SIG-M5 (cell line): ENCODE data around the gene CES3.
"Not testable (repeated sequence)": the region's sequence is repeated elsewhere in the genome, so short reads cannot be mapped to it uniquely, and the experiment has no call there.

Source experiments
- DNase-seq: peaks from one replicate; lab custom pipeline; 2025; lab: John Stamatoyannopoulos, UW

The CES3 gene

DNA sequence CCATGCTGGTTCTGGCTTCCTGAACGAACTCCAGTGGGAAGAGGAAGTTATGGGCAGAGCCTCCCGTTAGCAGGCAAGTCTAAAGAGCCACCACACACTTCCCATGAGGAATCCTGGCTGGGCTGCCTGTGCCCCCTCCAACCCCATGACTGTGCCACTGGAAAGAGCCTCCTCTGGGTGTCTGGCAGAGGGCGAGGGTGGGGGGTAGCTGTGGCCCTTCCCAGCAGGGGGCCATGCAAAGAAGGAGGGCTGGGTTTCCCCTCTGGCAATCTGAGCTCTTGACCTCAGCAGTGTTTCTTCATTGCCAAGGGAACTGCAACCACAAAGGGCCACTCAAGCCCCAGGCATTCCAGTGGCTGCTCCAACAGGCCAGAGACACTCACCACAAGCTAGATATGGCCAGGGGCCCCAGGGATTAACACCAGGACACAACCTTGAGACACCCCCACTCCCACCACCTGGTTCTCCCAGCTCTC is 34.1 kb upstream of the CES3 start:
- DNase-seq = no peak

DNA sequence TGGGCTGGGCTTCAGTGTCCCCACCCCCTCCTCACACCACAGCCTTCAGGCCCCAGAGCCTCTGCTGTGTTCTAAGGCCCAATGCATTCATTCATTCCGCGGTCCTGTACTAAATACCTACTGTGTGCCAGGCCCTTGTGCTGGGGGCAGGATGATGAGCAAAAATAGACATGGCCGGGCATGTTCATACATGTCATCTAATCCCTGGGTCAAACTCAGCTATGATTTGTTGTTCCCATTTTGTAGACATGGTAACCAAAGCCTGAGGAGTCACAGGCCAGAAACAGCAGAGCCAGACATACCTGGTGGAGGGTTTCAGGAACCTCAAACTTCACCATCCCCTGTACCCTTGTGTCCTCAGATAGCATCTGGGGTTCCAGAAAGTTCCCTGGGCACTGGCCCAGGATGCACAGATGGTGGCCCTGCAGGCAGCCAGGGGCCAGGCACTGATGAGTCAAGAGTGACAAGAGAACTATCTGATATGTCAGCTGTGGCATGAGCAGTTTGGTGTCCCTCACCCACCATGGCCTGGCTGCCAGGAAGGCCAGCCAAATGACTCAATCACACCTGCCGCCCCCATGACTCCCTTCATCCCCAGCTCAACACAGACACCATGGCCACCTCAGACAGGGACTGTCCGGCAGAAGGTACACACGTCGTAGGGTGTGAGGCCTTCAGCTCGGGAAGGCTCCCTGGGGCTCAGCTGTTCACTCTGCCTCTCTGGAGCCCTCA is 33.0 kb upstream of the CES3 start:
- no peak for DNase-seq

GRCh38 chr16:66928702-66929388 is 32.2 kb upstream of the CES3 start:
- no peak for DNase-seq

GRCh38 chr16:66930189-66930588 is 30.9 kb upstream of the CES3 start:
- DNase-seq = no peak

- DNase-seq = no peak
Measured at GRCh38 chr16:66931665-66932064, 29.4 kb upstream of the CES3 start.

DNA sequence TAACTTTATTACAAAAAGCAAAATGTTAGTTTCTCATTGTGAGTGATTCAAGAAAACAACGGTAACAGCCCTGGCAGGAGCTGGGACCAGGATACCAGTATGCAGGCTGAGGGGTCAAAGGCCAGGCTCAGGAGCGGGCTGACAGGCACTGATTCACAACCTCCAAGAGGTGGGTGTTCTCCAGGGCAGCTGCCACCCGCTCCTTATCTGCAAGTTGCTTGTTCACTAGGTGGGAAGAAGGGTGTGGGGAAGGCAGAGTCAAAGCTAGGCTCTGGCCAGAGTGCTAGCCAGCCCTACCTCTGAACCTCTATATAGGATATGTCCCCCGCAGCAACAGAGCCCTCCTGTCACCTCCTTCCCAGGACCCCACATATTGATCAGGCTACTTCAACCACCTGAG is 29.0 kb upstream of the CES3 start:
- DNase-seq = no peak

DNA sequence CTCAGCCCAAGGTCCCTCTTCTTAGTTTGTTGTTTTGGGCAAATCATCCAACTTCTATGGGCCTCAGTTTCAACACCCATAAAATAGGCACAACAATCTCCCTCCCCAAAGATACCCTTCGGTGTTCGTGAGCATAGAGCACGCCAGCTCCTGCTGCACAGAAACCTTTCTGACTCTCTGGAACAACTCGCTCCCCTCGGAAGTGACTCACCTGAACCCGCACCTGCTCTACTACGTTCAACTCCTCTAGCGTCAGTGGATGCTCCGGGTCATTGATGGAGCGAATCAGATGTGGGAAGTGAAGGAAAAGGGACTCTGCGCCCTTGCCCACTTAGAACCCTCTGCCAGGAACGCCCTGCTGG is 27.3 kb upstream of the CES3 start:
- DNase-seq = no peak

DNA sequence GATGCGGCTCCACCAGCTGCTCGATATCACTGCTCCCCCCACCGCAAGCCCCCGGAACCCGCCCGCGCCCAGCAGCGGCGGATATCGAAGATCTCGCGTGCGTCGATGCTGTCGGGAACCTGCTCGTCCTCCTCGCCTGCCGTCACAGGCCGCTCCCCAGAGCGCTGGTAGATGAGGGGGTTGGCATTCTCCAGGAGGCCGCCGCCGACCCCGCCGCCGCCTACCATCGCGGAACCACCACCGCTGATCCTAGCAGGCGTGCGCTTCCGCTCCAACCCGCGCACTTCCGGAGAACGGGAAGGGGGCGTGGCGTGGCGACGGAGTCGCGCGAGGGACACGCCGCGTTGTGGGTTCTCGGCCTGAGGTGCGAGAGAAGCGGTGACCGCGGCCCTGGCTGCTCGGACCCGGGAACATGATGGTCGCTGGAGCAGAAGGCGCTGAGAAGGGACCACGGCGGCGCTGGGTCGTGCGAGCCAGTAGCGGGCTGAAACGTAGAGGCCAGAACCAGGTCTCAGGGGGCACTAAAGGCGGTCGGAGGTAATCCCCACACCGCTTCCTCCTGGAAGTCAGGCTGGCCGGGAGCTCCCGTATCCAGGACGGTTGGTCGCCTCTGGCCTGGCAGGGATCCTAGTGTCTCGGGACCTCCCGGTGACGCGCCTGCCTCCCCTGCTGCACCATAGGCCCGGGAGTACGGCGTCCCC is 26.8 kb upstream of the CES3 start, which contains the start of gene CIAO2B:
TSS of gene CIAO2B (minus strand) at position 265 of the 701 bp plus-strand sequence. CDS start at position 227, 38 bp downstream.
- DNase-seq = no peak

GRCh38 chr16:66934839-66935313 is 26.2 kb upstream of the CES3 start:
- not testable (repeated sequence) for DNase-seq

DNA sequence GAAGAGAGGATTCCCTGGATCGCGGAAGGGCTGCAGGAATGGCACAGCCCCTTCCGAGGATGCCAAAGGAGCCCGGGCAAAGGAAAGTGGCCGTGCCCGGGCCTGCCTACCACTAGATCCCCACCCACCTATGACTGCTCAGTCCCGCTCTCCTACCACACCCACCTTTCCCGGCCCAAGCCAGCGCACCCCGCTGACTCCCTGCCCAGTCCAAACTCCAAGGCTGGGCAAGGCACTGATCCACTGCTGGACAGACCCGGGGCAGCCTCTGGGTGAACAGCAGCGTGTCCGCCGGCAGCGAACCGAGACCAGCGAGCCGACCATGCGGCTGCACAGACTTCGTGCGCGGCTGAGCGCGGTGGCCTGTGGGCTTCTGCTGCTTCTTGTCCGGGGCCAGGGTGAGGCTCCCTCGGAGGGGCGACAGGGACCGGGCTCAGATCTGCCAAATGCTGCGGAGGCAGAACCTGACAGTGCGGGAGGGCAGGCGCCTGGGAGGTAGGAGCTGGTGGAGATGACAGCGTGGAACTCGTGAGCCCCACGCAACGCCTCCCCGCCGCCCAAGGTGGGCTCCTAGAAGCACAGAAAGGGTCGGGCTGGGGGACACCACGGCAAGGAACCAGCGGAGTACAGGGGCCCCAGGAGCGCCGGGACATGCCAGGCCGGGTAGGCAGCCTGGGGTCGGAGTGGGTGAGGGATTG is 25.6 kb upstream of the CES3 start, which contains the start of gene CES2:
TSS of gene CES2 (plus strand) at position 203 of the 698 bp plus-strand sequence. CDS start at position 323, 120 bp downstream.
- no peak for DNase-seq

DNA sequence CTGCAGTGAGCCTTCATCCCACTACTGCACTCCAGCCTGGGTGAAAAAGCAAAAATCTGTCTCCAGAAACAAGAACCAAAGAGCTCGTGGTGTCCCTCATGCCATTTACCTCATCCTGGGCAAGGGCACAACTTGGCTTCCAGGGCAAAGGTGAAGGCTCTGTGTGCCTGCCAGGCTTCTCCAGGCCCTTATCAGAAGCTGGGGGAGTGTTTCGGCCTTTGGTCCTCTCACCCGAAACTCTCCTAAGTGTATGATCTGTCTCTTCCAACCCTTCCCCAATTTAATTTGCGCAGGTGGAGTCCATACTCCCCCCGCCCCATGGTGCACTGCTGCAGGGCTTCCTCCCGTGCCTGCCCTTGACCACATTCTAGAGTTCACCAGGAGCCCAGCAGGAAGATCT is 24.6 kb upstream of the CES3 start:
- no peak for DNase-seq

DNA sequence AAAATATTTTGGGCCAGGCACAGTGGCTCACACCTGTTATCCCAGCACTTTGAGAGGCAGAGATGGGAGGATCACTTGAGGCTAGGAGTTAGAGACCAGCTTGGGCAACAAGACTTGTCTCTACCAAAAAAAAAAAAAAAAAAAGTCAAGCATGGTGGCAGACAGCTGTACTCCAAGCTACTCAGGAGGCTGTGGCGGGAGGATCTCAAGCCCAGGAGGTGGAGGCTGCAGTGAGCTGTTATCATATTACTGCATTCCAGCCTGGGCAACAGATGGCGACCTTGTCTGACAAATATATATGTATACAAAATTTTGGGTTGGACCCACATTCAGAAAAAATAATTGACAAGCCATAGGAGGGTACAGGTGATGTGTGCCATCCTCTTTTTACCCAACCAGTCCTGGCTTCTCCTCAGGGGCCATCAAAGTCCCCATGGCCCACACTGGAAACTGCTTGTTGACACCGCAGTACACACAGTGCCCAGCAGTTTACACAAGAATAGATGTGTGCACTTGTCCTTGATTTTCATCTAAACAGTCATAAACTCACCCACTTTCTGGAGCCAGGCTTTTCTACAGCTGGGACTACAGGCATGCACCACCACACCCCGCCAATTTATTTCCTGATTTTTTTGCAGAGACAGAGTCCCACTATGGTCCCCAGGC is 24.0 kb upstream of the CES3 start:
- DNase-seq = no peak

DNA sequence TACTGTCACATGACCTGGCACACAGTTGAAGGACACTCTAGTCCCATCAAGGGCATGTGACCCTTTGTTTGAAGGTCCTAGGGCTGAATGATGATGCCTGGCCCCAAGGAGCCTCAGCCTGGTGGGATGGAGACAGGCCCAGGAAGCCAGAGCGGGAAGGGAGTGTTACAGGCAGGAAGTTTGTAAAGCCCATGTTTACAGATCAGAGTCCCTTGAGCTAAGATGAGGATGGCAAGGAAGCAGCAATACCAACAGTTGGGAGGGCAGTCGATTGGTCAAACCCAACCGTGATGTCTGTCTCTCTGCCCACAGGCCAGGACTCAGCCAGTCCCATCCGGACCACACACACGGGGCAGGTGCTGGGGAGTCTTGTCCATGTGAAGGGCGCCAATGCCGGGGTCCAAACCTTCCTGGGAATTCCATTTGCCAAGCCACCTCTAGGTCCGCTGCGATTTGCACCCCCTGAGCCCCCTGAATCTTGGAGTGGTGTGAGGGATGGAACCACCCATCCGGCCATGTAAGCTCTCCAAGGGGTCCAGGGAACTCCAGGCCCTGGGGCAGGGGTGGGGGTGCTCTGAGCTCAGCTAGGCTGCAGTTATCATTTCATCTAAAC is 23.2 kb upstream of the CES3 start:
- DNase-seq = no peak

DNA sequence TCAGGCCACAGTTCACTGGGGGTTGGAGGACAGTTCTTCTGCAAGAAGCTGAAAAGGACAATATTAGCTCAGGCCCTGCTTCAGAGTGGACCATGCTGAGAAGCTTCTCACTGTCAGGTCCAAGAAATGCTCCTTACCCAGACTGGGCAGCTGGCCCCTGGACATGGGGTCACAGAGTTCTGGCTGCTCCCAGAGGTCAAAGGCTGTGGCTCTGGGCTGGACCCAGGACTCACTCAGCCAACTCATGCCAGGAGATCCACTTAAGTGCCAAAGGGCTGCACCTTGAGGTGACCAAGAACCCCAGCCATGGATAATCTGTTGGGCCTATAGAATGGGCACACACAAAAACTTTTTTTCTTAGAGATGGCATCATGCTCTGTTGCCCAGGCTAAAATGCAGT is 21.7 kb upstream of the CES3 start:
- DNase-seq = no peak

GRCh38 chr16:66940236-66940635 is 20.8 kb upstream of the CES3 start:
- no peak for DNase-seq

GRCh38 chr16:66942981-66943380 is 18.1 kb upstream of the CES3 start:
- no peak for DNase-seq

- DNase-seq = no peak
Measured at GRCh38 chr16:66943426-66944053, 17.5 kb upstream of the CES3 start.

DNA sequence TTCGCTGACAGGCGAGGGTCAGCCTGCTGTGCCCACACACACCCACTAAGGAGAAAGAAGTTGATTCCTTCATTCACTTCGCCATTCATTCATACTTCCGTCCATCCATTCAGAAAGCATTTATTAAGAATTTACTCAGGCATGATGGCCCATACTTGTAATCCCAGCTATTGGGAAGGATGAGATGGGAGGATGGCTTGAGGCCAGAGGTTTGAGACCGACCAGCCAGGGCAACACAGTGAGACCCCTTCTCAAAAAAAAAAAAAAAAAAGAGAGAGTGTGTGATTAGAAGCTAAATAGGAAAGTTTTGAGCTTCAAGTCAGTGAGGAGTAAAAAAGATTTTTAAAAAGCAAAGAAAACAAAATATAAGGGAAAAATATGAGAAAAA is 17.0 kb upstream of the CES3 start:
- no peak for DNase-seq

- not testable (repeated sequence) for DNase-seq
Measured at GRCh38 chr16:66944971-66945370, 16.1 kb upstream of the CES3 start.

- no peak for DNase-seq
Measured at GRCh38 chr16:66945939-66946338, 15.1 kb upstream of the CES3 start.

DNA sequence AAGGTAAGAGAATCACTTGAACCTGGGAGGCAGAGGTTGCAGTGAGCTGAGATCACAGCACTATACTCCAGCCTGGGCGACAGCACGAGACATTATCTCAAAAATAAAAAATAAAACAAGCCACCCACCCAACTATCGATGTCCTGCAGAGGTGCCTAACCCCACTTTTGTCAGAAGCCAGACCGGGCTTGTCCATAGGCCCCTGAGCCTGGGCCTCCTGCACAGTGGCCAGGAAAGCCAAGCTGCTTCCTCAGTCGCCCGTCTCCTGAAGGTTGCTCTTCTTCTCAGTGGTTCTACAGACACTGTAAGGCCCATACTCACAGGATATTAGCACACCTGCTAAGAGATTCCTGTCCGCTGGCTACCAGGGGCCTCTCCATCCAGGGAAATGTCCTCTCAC is 14.5 kb upstream of the CES3 start:
- no peak for DNase-seq
